ENCODE measurements around the gene STAU1.
"Not testable (repeated sequence)": the region's sequence is repeated elsewhere in the genome, so short reads cannot be mapped to it uniquely, and the experiment has no call there.

- TF ChIP-seq, protein P1, sequence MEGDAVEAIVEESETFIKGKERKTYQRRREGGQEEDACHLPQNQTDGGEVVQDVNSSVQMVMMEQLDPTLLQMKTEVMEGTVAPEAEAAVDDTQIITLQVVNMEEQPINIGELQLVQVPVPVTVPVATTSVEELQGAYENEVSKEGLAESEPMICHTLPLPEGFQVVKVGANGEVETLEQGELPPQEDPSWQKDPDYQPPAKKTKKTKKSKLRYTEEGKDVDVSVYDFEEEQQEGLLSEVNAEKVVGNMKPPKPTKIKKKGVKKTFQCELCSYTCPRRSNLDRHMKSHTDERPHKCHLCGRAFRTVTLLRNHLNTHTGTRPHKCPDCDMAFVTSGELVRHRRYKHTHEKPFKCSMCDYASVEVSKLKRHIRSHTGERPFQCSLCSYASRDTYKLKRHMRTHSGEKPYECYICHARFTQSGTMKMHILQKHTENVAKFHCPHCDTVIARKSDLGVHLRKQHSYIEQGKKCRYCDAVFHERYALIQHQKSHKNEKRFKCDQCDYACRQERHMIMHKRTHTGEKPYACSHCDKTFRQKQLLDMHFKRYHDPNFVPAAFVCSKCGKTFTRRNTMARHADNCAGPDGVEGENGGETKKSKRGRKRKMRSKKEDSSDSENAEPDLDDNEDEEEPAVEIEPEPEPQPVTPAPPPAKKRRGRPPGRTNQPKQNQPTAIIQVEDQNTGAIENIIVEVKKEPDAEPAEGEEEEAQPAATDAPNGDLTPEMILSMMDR (IDR thresholded peaks at IDR 0.05 in 4 of 5, conservative IDR thresholded peaks at IDR 0.05 in 1 of 5): not testable (repeated sequence)
- not testable (repeated sequence) for TF ChIP-seq POLR2A (IDR thresholded peaks at IDR 0.05)
Observed at GRCh38 chr20:49192944-49193518, 4.9 kb upstream of the STAU1 start.

Measured in gastrocnemius medialis (tissue), 4 donors.